ENCODE data around the gene SPRED3. TPM values are rescaled to one million over a fixed set of nuclear protein-coding genes. Genes with fewer than 3 reads are reported as not detected.
A peak's percentile ranks its signal among the peaks of the same experiment; 100 is the strongest.

The SPRED3 gene
- total and polyA plus RNA-seq, 4 donors: under 0.01 to 0.09 TPM; not detected in 2

- H3K27ac ChIP-seq (ENCODE audit: low read depth in 1 of 2, low read length in 2 of 2): no peak overlapping the region
- no peak overlapping the region for H3K9ac ChIP-seq (ENCODE audit: low read depth in 1 of 2, low read length in 2 of 2)
- no peaks in the 10 kb centered on the region for H3K9me3 ChIP-seq (ENCODE audit: control insufficient read depth in 4 of 4, low read length in 3 of 4)
- DNase-seq (ENCODE audit: low spot score): peak; percentile 66
- 1% methylated on average over 37 of the region's 37 CpGs for WGBS
- TF ChIP-seq FOXA2 (IDR thresholded peaks at IDR 0.05): no peak
- H3K4me3 ChIP-seq (ENCODE audit: low read depth in 1 of 3, low read length in 3 of 3): peak overlapping the region in 2 of 3 donors; percentile 40 to 46
- peaks cover 0 to 8% (median 0%) of the 10 kb centered on the region in 4 donors for H3K4me1 ChIP-seq (ENCODE audit: control insufficient read depth in 4 of 4, insufficient read depth in 4 of 4, low read length in 3 of 4)
- peaks cover 0 to 6% (median 3%) of the 10 kb centered on the region in 4 donors for H3K27me3 ChIP-seq (ENCODE audit: control insufficient read depth in 4 of 4, insufficient read depth in 4 of 4, low read length in 3 of 4)
- no peaks in the 10 kb centered on the region for H3K36me3 ChIP-seq (ENCODE audit: control insufficient read depth in 4 of 4, insufficient read depth in 3 of 4, low read depth in 1 of 4, low read length in 3 of 4)
Measured at GRCh38 chr19:38361633-38362075, 26.8 kb upstream of the SPRED3 start.

GRCh38 chr19:38362076-38362945, 26.2 kb upstream of the SPRED3 start:
- Histone ChIP-seq H3K36me3 (ENCODE audit: control insufficient read depth in 4 of 4, insufficient read depth in 3 of 4, low read depth in 1 of 4, low read length in 3 of 4) (no peaks in the 10 kb centered on the region), H3K27ac (ENCODE audit: low read depth in 1 of 2, low read length in 2 of 2) (peak overlapping the region in 1 of 2 donors; percentile 46)

More at GRCh38 chr19:38362076-38362945, 26.2 kb upstream of the SPRED3 start:
- DNase-seq (ENCODE audit: low spot score): peak; percentile 69
- H3K27me3 ChIP-seq (ENCODE audit: control insufficient read depth in 4 of 4, insufficient read depth in 4 of 4, low read length in 3 of 4): peaks cover 0 to 6% (median 3%) of the 10 kb centered on the region in 4 donors
- TF ChIP-seq RAD21 (IDR thresholded peaks at IDR 0.05) (no peak), GABPA (IDR thresholded peaks at IDR 0.05 in 1 of 2, conservative IDR thresholded peaks at IDR 0.05 in 1 of 2) (no peak), REST (IDR thresholded peaks at IDR 0.05) (no peak), NR2F2 (IDR thresholded peaks at IDR 0.05) (no peak), HNF4G (IDR thresholded peaks at IDR 0.05) (no peak), YY1 (IDR thresholded peaks at IDR 0.05) (no peak), CTCF (IDR thresholded peaks at IDR 0.05; ENCODE audit: low read depth, low read length, missing input control) (no peak), SP1 (IDR thresholded peaks at IDR 0.05) (no peak), TAF1 (conservative IDR thresholded peaks at IDR 0.05) (no peak), ZBTB33 (IDR thresholded peaks at IDR 0.05) (no peak), MAX (IDR thresholded peaks at IDR 0.05) (no peak), RXRA (IDR thresholded peaks at IDR 0.05) (no peak), FOXA2 (IDR thresholded peaks at IDR 0.05) (no peak), EGR1 (IDR thresholded peaks at IDR 0.05; ENCODE audit: low read depth in 2 of 2) (no peak), FOXA1 (IDR thresholded peaks at IDR 0.05) (no peak), JUND (IDR thresholded peaks at IDR 0.05) (no peak), HNF4A (conservative IDR thresholded peaks at IDR 0.05) (no peak)
- TF ChIP-seq, protein P1, sequence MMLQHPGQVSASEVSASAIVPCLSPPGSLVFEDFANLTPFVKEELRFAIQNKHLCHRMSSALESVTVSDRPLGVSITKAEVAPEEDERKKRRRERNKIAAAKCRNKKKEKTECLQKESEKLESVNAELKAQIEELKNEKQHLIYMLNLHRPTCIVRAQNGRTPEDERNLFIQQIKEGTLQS (IDR thresholded peaks at IDR 0.05): no peak
- H3K4me3 ChIP-seq (ENCODE audit: low read depth in 1 of 3, low read length in 3 of 3): peak overlapping the region in 2 of 3 donors; percentile 1 to 46
- WGBS: 6% methylated on average over 68 of the region's 68 CpGs
- peaks cover 0 to 8% (median 0%) of the 10 kb centered on the region in 4 donors for H3K4me1 ChIP-seq (ENCODE audit: control insufficient read depth in 4 of 4, insufficient read depth in 4 of 4, low read length in 3 of 4)
- H3K9ac ChIP-seq (ENCODE audit: low read depth in 1 of 2, low read length in 2 of 2): no peak overlapping the region
- H3K9me3 ChIP-seq (ENCODE audit: control insufficient read depth in 4 of 4, low read length in 3 of 4): no peaks in the 10 kb centered on the region

All from liver (tissue), 9 donors.